Gastrocnemius medialis (tissue), 4 donors: ENCODE data around the gene SPTLC3.

ENCODE experiments used
- POLR2A ChIP-seq, 2 donors: fragments of 450-650 bp; IDR thresholded peaks; one replicate each; pipeline ENCODE4 v1.6.1; 2017; ENCODE audit warnings: antibody characterized with exemption in 2 of 2, mild to moderate bottlenecking in 2 of 2, moderate library complexity in 2 of 2
- TF ChIP-seq, protein P1 (sequence below), 5 experiments: fragments of 450-650 bp in 3 of 5; fragments of 200-600 bp in 2 of 5; sonication (generic) in 2 of 5; IDR thresholded peaks in 4 of 5; conservative IDR thresholded peaks in 1 of 5; 1 replicate in 4 of 5; 2 replicates in 1 of 5; pipeline ENCODE4 v1.5.1; 2016 to 2019; ENCODE audit warnings: antibody characterized with exemption in 5 of 5, mild to moderate bottlenecking in 3 of 5, moderate library complexity in 3 of 5

DNA sequence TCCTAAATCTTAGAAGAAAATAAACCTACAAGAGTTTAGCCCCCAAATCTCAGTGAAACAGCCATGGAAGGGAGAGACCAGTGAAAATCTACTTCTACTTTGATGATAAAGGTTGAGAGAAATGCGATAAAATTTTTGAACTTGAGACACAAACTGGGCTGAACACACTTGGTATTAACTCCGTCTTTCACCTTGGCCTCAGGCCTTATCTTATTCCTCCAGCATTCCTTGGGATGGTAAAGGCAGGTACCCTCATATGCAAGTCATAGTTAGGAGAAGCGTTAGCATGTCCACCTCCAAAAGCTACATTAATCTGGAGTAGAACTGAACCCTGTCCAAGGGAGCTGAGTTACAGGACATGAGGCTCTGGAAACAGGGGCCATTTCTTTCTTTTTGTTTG is 1.2 kb upstream of the SPTLC3 start:
- TF ChIP-seq, protein P1, sequence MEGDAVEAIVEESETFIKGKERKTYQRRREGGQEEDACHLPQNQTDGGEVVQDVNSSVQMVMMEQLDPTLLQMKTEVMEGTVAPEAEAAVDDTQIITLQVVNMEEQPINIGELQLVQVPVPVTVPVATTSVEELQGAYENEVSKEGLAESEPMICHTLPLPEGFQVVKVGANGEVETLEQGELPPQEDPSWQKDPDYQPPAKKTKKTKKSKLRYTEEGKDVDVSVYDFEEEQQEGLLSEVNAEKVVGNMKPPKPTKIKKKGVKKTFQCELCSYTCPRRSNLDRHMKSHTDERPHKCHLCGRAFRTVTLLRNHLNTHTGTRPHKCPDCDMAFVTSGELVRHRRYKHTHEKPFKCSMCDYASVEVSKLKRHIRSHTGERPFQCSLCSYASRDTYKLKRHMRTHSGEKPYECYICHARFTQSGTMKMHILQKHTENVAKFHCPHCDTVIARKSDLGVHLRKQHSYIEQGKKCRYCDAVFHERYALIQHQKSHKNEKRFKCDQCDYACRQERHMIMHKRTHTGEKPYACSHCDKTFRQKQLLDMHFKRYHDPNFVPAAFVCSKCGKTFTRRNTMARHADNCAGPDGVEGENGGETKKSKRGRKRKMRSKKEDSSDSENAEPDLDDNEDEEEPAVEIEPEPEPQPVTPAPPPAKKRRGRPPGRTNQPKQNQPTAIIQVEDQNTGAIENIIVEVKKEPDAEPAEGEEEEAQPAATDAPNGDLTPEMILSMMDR (IDR thresholded peaks at IDR 0.05 in 4 of 5, conservative IDR thresholded peaks at IDR 0.05 in 1 of 5), result no peak
- TF ChIP-seq POLR2A (IDR thresholded peaks at IDR 0.05), result no peak
